Measurements from ENCODE around the gene OR7A10. TPM values are rescaled to one million over a fixed set of nuclear protein-coding genes. Genes with fewer than 3 reads are reported as not detected.

The OR7A10 gene
- total RNA-seq, 1 experiment from 2014 or later: not detected

DNA sequence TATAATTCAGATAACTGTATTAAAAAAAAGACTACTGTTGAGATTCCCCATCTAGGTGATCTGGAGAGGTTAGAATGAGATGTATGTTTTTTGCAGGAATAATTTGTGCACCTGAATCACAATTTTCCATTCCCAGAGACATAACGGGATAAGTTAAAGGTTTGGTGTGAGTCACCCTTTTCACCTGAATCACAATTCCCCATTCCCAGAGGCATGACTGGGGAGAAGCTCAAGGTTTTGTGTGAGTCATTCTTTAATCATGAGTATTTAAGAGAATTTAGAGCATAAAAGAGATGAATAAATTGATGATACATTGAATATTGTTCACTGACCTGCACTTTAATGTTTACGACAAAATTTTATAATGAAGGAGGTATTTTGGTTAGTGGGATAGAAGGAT is 22.7 kb downstream of the OR7A10 start:
- no peaks in the 10 kb centered on the region for H3K4me1 Mint-ChIP-seq (ENCODE audit: low read depth, unreplicated experiment)
- peaks cover 68% of the 10 kb centered on the region for H3K27me3 Mint-ChIP-seq (ENCODE audit: unreplicated experiment)
- CTCF ChIA-PET: interaction anchor here (0.6 kb wide), 1 partner anchor 30 kb away, joined by 6 read pairs; no protein-coding TSS in a partner anchor
- H3K36me3 Mint-ChIP-seq (ENCODE audit: insufficient read depth, unreplicated experiment): no peaks in the 10 kb centered on the region
- H3K4me3 Mint-ChIP-seq (ENCODE audit: low read depth, unreplicated experiment): no peak overlapping the region
- H3K27ac Mint-ChIP-seq (ENCODE audit: unreplicated experiment): no peak overlapping the region
- intact Hi-C loops (cut with micrococcal nuclease; ENCODE audit: unreplicated experiment): no loop called here
- no peaks in the 10 kb centered on the region for H3K9me3 Mint-ChIP-seq (ENCODE audit: low read depth, unreplicated experiment)
- no TSS peak for BruUV-seq (replicated peaks)
- no peak for DNase-seq
- TF ChIP-seq, protein P1, sequence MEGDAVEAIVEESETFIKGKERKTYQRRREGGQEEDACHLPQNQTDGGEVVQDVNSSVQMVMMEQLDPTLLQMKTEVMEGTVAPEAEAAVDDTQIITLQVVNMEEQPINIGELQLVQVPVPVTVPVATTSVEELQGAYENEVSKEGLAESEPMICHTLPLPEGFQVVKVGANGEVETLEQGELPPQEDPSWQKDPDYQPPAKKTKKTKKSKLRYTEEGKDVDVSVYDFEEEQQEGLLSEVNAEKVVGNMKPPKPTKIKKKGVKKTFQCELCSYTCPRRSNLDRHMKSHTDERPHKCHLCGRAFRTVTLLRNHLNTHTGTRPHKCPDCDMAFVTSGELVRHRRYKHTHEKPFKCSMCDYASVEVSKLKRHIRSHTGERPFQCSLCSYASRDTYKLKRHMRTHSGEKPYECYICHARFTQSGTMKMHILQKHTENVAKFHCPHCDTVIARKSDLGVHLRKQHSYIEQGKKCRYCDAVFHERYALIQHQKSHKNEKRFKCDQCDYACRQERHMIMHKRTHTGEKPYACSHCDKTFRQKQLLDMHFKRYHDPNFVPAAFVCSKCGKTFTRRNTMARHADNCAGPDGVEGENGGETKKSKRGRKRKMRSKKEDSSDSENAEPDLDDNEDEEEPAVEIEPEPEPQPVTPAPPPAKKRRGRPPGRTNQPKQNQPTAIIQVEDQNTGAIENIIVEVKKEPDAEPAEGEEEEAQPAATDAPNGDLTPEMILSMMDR (IDR thresholded peaks at IDR 0.05; ENCODE audit: unreplicated experiment): no peak

GRCh38 chr19:14821937-14822336 is 26.8 kb downstream of the OR7A10 start:
- no TSS peak for BruUV-seq (replicated peaks)
- Mint-ChIP-seq H3K9me3 (ENCODE audit: low read depth, unreplicated experiment) (no peaks in the 10 kb centered on the region), H3K4me3 (ENCODE audit: low read depth, unreplicated experiment) (no peak overlapping the region), H3K36me3 (ENCODE audit: insufficient read depth, unreplicated experiment) (no peaks in the 10 kb centered on the region), H3K4me1 (ENCODE audit: low read depth, unreplicated experiment) (no peaks in the 10 kb centered on the region), H3K27ac (ENCODE audit: unreplicated experiment) (no peak overlapping the region), H3K27me3 (ENCODE audit: unreplicated experiment) (peaks cover 39% of the 10 kb centered on the region)
- intact Hi-C loops (cut with micrococcal nuclease; ENCODE audit: unreplicated experiment): no loop called here
- TF ChIP-seq, protein P1 (IDR thresholded peaks at IDR 0.05; ENCODE audit: unreplicated experiment): no peak
- DNase-seq: no peak
- CTCF ChIA-PET: no interaction called here

DNA sequence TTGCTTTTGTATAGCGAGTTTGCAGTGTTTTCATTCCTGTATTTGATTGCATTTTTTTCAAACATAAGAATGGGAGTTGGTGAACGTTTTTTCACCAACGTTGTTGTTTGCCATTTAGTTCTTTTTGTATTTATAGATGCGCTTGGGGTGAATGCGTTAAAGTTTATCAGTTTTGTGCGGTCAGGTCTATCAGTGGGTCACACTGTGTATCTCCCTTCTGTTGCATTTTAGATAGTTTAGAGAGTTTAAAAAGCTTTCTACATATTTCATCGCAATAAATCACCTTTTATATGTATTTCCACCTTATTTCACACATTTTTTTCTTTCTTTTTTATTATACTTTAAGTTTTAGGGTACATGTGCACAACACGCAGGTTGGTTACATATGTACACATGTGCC is 30.1 kb downstream of the OR7A10 start:
- Mint-ChIP-seq H3K9me3 (ENCODE audit: low read depth, unreplicated experiment) (no peaks in the 10 kb centered on the region), H3K27me3 (ENCODE audit: unreplicated experiment) (peaks cover 25% of the 10 kb centered on the region), H3K4me3 (ENCODE audit: low read depth, unreplicated experiment) (no peak overlapping the region), H3K36me3 (ENCODE audit: insufficient read depth, unreplicated experiment) (no peaks in the 10 kb centered on the region), H3K27ac (ENCODE audit: unreplicated experiment) (no peak overlapping the region), H3K4me1 (ENCODE audit: low read depth, unreplicated experiment) (no peaks in the 10 kb centered on the region)
- CTCF ChIA-PET: no interaction called here
- TF ChIP-seq, protein P1 (IDR thresholded peaks at IDR 0.05; ENCODE audit: unreplicated experiment): no peak
- no peak for DNase-seq
- intact Hi-C loops (cut with micrococcal nuclease; ENCODE audit: unreplicated experiment): no loop called here
- no TSS peak for BruUV-seq (replicated peaks)

- CTCF ChIA-PET: no interaction called here
- Mint-ChIP-seq H3K9me3 (ENCODE audit: low read depth, unreplicated experiment) (no peaks in the 10 kb centered on the region), H3K27me3 (ENCODE audit: unreplicated experiment) (peaks cover 22% of the 10 kb centered on the region), H3K4me1 (ENCODE audit: low read depth, unreplicated experiment) (no peaks in the 10 kb centered on the region), H3K4me3 (ENCODE audit: low read depth, unreplicated experiment) (no peak overlapping the region), H3K27ac (ENCODE audit: unreplicated experiment) (no peak overlapping the region), H3K36me3 (ENCODE audit: insufficient read depth, unreplicated experiment) (no peaks in the 10 kb centered on the region)
- intact Hi-C loops (cut with micrococcal nuclease; ENCODE audit: unreplicated experiment): no loop called here
- TF ChIP-seq, protein P1 (IDR thresholded peaks at IDR 0.05; ENCODE audit: unreplicated experiment): no peak
- DNase-seq: no peak
- BruUV-seq (replicated peaks): no TSS peak
Measured at GRCh38 chr19:14817052-14817451, 31.7 kb downstream of the OR7A10 start.

Measured in Calu3 (cell line).